Measurements from ENCODE around the gene SLC35G1. TPM values are rescaled to one million over a fixed set of nuclear protein-coding genes. Genes with fewer than 3 reads are reported as not detected.

Gene SLC35G1
- total RNA-seq, 2 experiments from 2014 or later, result 2.9 to 3.1 TPM

- H3K4me1 ChIP-seq (ENCODE audit: insufficient read depth, low read length), result no peaks in the 10 kb centered on the region
- Mint-ChIP-seq H3K4me3 (no peak overlapping the region), H3K27me3 (no peaks in the 10 kb centered on the region), H3K4me1 (ENCODE audit: low read depth) (no peaks in the 10 kb centered on the region), H3K27ac (no peak overlapping the region), H3K36me3 (ENCODE audit: low read depth) (no peaks in the 10 kb centered on the region), H3K9me3 (no peaks in the 10 kb centered on the region)
- CTCF ChIA-PET, result no interaction called here
- DNase-seq, result no peak
- no peaks in the 10 kb centered on the region for H3K9me3 ChIP-seq (ENCODE audit: control insufficient read depth in 1 of 2, insufficient read depth in 1 of 2, low read length in 2 of 2)
- POLR2A ChIA-PET, result no interaction called here
- H3K36me3 ChIP-seq (ENCODE audit: insufficient read depth, low read length), result no peaks in the 10 kb centered on the region
- no peak for ATAC-seq (ENCODE audit: poor library complexity)
- H3K27ac ChIP-seq (ENCODE audit: low read depth in 1 of 2, low read length in 2 of 2), result no peak overlapping the region
- no peak overlapping the region for H3K4me3 ChIP-seq (ENCODE audit: low read length)
- no peaks in the 10 kb centered on the region for H3K27me3 ChIP-seq (ENCODE audit: control insufficient read depth in 1 of 2, insufficient read depth in 2 of 2, low read length in 2 of 2)
- TF ChIP-seq CTCF (IDR thresholded peaks at IDR 0.05), result no peak
- intact Hi-C loops (cut with DNase I, micrococcal nuclease), result no loop called here
Observed at GRCh38 chr10:93941606-93942005, 47.8 kb downstream of the SLC35G1 start.

DNA sequence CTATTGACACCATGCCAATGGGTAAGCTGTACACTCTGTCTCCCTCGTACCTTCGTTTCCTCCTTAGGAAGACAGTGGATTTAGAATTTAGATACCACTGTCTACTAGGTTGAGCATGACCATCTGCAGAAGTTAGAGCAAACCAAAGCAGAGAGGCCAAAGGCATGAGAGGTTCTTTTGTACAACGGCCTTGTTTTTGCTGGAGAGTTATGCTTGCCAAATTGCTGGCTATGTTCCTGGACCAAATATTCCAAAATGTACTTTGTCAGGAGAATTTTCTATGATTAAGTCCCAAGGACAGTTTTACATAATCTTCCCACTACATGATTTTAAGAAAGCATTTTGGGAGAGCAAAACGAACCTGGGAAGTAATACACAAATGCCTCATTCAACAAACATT is 52.0 kb downstream of the SLC35G1 start:
- ChIA-PET POLR2A (no interaction called here), CTCF (interaction anchor here (0.6 kb wide), 1 partner anchor 1389 kb away, joined by 3 read pairs; no protein-coding TSS in a partner anchor)
- no peak overlapping the region for H3K27ac Mint-ChIP-seq
- no peaks in the 10 kb centered on the region for H3K27me3 Mint-ChIP-seq
- no peaks in the 10 kb centered on the region for H3K9me3 Mint-ChIP-seq
- no peaks in the 10 kb centered on the region for H3K36me3 Mint-ChIP-seq (ENCODE audit: low read depth)
- Histone ChIP-seq H3K4me1 (ENCODE audit: insufficient read depth, low read length) (no peaks in the 10 kb centered on the region), H3K9me3 (ENCODE audit: control insufficient read depth in 1 of 2, insufficient read depth in 1 of 2, low read length in 2 of 2) (no peaks in the 10 kb centered on the region), H3K4me3 (ENCODE audit: low read length) (no peak overlapping the region), H3K36me3 (ENCODE audit: insufficient read depth, low read length) (no peaks in the 10 kb centered on the region), H3K27ac (ENCODE audit: low read depth in 1 of 2, low read length in 2 of 2) (no peak overlapping the region), H3K27me3 (ENCODE audit: control insufficient read depth in 1 of 2, insufficient read depth in 2 of 2, low read length in 2 of 2) (no peaks in the 10 kb centered on the region)
- no peak overlapping the region for H3K4me3 Mint-ChIP-seq
- intact Hi-C loops (cut with DNase I, micrococcal nuclease), result no loop called here
- ATAC-seq (ENCODE audit: poor library complexity) (no peak), DNase-seq (no peak)
- H3K4me1 Mint-ChIP-seq (ENCODE audit: low read depth), result no peaks in the 10 kb centered on the region
- TF ChIP-seq CTCF (IDR thresholded peaks at IDR 0.05), result no peak

- Mint-ChIP-seq H3K4me3 (no peak overlapping the region), H3K27ac (no peak overlapping the region), H3K9me3 (no peaks in the 10 kb centered on the region), H3K4me1 (ENCODE audit: low read depth) (no peaks in the 10 kb centered on the region), H3K36me3 (ENCODE audit: low read depth) (peaks cover 4% of the 10 kb centered on the region), H3K27me3 (no peaks in the 10 kb centered on the region)
- H3K36me3 ChIP-seq (ENCODE audit: insufficient read depth, low read length), result no peaks in the 10 kb centered on the region
- no peak overlapping the region for H3K27ac ChIP-seq (ENCODE audit: low read depth in 1 of 2, low read length in 2 of 2)
- ChIA-PET CTCF (no interaction called here), POLR2A (no interaction called here)
- no peak overlapping the region for H3K4me3 ChIP-seq (ENCODE audit: low read length)
- ATAC-seq (ENCODE audit: poor library complexity) (no peak), DNase-seq (no peak)
- intact Hi-C loops (cut with DNase I, micrococcal nuclease), result no loop called here
- H3K9me3 ChIP-seq (ENCODE audit: control insufficient read depth in 1 of 2, insufficient read depth in 1 of 2, low read length in 2 of 2), result no peaks in the 10 kb centered on the region
- no peak for TF ChIP-seq CTCF (IDR thresholded peaks at IDR 0.05)
- H3K4me1 ChIP-seq (ENCODE audit: insufficient read depth, low read length), result no peaks in the 10 kb centered on the region
- no peaks in the 10 kb centered on the region for H3K27me3 ChIP-seq (ENCODE audit: control insufficient read depth in 1 of 2, insufficient read depth in 2 of 2, low read length in 2 of 2)
Observed at GRCh38 chr10:93947055-93947454, 53.3 kb downstream of the SLC35G1 start.
